BE2C (cell line): ENCODE data around the gene LMOD1.

Source experiments
- DNase-seq: peaks from one replicate; pipeline ENCODE4 v3.0.0-alpha.2; 2020
- H3K27me3 ChIP-seq: fragments of 250-450 bp; sonication (Bioruptor Pico); 2 replicates; pipeline ENCODE4 v1.5.1; 2020; ENCODE audit warnings: mild to moderate bottlenecking
- H3K36me3 ChIP-seq: fragments of 250-450 bp; sonication (Bioruptor Pico); 2 replicates; pipeline ENCODE4 v1.5.1; 2020; ENCODE audit warnings: mild to moderate bottlenecking
- H3K4me1 ChIP-seq: fragments of 250-450 bp; sonication (Bioruptor Pico); 2 replicates; pipeline ENCODE4 v1.5.1; 2020
- H3K4me3 ChIP-seq: 2 replicates; pipeline ENCODE4 v1.5.1; 2011; ENCODE audit warnings: low read depth, low read length
- H3K9me3 ChIP-seq: fragments of 250-450 bp; sonication (Bioruptor Pico); 2 replicates; pipeline ENCODE4 v1.5.1; 2020
- TF ChIP-seq, protein P1 (sequence below): IDR thresholded peaks from 2 replicates; pipeline ENCODE4 v1.5.1; 2012; ENCODE audit warnings: mild to moderate bottlenecking, low read depth, low read length

The LMOD1 gene

GRCh38 chr1:201938440-201939035 is 7.8 kb downstream of the LMOD1 start:
- no peaks in the 10 kb centered on the region for H3K4me1 ChIP-seq
- no peak for DNase-seq

DNA sequence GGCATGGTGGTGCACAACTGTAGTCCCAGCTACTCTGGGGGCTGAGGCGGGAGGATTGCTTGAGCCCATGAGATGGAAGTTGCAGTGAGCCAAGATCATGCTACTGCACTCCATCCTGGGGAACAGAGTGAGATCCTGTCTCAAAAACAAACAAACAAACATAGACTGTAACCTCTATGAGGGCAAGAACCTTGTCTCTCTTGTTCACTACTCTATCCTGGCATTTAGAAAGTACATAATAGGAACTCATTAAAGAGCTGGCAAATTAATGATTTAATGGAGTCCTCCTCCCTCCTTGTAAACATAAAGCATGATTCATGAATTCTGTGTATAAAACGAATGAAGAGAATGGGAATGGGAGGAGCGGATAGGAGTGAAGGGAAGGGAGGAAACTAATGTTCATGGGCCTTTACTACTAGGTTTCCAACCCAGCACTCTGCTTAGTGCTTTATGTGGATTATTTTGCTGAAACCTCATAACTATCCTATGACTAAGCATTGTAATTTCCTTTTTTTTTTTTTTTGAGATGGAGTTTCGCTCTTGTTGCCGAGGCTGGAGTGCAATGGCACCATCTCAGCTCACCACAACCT is 8.6 kb downstream of the LMOD1 start:
- Histone ChIP-seq H3K4me1 (no peaks in the 10 kb centered on the region), H3K4me3 (no peak overlapping the region), H3K27me3 (no peaks in the 10 kb centered on the region), H3K36me3 (no peaks in the 10 kb centered on the region), H3K9me3 (no peaks in the 10 kb centered on the region)
- no peak for DNase-seq
- TF ChIP-seq, protein P1, sequence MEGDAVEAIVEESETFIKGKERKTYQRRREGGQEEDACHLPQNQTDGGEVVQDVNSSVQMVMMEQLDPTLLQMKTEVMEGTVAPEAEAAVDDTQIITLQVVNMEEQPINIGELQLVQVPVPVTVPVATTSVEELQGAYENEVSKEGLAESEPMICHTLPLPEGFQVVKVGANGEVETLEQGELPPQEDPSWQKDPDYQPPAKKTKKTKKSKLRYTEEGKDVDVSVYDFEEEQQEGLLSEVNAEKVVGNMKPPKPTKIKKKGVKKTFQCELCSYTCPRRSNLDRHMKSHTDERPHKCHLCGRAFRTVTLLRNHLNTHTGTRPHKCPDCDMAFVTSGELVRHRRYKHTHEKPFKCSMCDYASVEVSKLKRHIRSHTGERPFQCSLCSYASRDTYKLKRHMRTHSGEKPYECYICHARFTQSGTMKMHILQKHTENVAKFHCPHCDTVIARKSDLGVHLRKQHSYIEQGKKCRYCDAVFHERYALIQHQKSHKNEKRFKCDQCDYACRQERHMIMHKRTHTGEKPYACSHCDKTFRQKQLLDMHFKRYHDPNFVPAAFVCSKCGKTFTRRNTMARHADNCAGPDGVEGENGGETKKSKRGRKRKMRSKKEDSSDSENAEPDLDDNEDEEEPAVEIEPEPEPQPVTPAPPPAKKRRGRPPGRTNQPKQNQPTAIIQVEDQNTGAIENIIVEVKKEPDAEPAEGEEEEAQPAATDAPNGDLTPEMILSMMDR = no peak

More at GRCh38 chr1:201938440-201939035, 7.8 kb downstream of the LMOD1 start:
- H3K4me3 ChIP-seq = no peak overlapping the region
- H3K27me3 ChIP-seq = no peaks in the 10 kb centered on the region
- H3K36me3 ChIP-seq = no peaks in the 10 kb centered on the region
- TF ChIP-seq, protein P1 = no peak
- H3K9me3 ChIP-seq = no peaks in the 10 kb centered on the region

DNA sequence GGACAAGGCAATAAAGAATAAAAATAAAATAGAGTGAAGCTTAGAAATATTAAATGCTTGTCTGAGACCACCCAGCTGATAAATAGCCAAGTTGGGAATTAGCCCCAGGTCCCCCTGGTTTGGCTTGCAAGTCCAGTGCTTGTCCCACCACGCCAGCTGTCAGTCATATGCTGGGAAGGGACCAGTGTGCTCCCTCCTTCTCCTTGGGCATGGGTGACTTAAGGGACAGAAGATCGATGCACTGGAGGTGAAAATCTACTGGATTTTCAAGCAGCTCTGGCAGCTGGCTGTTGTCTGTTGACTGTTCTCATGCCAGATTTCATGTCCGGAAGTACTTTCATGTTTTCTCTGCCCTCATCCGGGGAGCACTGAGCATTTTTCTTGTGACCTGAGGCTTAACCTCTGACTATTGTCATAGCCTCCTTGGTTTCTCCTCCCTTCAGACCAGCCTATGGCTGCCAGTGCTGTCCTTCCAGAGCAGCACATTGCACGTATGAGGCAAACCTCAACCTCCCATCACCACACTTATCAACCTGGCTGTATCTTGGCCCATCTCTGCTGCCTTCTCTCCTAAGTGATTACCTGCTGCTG is 12.4 kb downstream of the LMOD1 start:
- TF ChIP-seq, protein P1 = no peak
- no peaks in the 10 kb centered on the region for H3K4me1 ChIP-seq
- DNase-seq = no peak
- no peak overlapping the region for H3K4me3 ChIP-seq
- no peaks in the 10 kb centered on the region for H3K27me3 ChIP-seq
- no peaks in the 10 kb centered on the region for H3K36me3 ChIP-seq
- H3K9me3 ChIP-seq = no peaks in the 10 kb centered on the region

GRCh38 chr1:201930803-201931202 is 15.5 kb downstream of the LMOD1 start:
- no peaks in the 10 kb centered on the region for H3K36me3 ChIP-seq
- H3K4me1 ChIP-seq = no peaks in the 10 kb centered on the region
- no peaks in the 10 kb centered on the region for H3K9me3 ChIP-seq
- no peaks in the 10 kb centered on the region for H3K27me3 ChIP-seq
- DNase-seq = no peak
- H3K4me3 ChIP-seq = no peak overlapping the region
- TF ChIP-seq, protein P1 = no peak

DNA sequence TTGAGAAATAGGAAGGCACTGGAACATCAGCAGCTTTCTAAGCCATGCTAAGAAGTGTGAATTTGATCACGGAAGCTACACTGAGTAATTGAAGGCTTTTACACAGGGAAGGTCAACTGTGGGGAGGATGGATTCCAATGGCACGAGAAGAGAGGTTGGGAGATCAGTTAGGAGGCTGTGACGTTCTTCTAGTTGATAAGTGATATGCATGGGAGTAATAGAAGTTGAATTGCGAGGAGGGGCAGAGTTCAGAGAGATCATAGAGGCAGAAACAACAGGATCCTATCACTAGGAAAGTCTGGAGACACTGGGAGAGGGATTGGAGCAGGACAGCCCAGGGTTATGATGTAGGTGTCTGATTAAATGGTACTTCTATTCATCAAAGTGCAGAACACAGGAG is 16.2 kb downstream of the LMOD1 start:
- Histone ChIP-seq H3K4me1 (no peaks in the 10 kb centered on the region), H3K27me3 (no peaks in the 10 kb centered on the region), H3K36me3 (no peaks in the 10 kb centered on the region), H3K4me3 (no peak overlapping the region), H3K9me3 (no peaks in the 10 kb centered on the region)
- no peak for DNase-seq
- TF ChIP-seq, protein P1 = no peak

GRCh38 chr1:201928266-201928665 is 18.1 kb downstream of the LMOD1 start:
- no peak for DNase-seq
- no peaks in the 10 kb centered on the region for H3K36me3 ChIP-seq
- H3K4me1 ChIP-seq = no peaks in the 10 kb centered on the region
- no peak overlapping the region for H3K4me3 ChIP-seq
- H3K27me3 ChIP-seq = no peaks in the 10 kb centered on the region
- no peaks in the 10 kb centered on the region for H3K9me3 ChIP-seq
- TF ChIP-seq, protein P1 = no peak
